LNCAP (cell line): ENCODE data around the gene KRTAP2-1.

Experiments
- TF ChIP-seq, protein P1 (sequence below): fragments of 450-650 bp; IDR thresholded peaks from 2 replicates; pipeline ENCODE4 v1.5.1; 2017; ENCODE audit warnings: mild to moderate bottlenecking

KRTAP2-1 gene

DNA sequence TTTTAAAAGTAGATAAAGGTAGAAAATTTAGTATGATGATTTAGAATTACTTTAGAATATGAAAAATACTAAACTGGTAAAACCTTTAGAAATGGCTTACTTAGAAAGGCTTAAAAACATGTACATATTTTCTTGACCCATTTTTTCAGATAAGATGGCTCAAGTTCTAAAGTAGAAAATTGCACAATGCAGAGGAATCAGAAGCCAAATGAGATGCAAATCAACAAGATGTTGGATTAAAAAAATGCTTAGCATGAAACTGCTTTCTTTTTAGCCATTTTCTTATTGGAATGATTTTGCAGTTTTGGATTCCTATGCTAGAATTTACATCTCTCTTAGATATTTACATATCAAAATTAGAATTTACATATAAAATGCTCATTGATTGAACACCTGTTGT lies 36.7 kb downstream of the KRTAP2-1 start:
- TF ChIP-seq, protein P1, sequence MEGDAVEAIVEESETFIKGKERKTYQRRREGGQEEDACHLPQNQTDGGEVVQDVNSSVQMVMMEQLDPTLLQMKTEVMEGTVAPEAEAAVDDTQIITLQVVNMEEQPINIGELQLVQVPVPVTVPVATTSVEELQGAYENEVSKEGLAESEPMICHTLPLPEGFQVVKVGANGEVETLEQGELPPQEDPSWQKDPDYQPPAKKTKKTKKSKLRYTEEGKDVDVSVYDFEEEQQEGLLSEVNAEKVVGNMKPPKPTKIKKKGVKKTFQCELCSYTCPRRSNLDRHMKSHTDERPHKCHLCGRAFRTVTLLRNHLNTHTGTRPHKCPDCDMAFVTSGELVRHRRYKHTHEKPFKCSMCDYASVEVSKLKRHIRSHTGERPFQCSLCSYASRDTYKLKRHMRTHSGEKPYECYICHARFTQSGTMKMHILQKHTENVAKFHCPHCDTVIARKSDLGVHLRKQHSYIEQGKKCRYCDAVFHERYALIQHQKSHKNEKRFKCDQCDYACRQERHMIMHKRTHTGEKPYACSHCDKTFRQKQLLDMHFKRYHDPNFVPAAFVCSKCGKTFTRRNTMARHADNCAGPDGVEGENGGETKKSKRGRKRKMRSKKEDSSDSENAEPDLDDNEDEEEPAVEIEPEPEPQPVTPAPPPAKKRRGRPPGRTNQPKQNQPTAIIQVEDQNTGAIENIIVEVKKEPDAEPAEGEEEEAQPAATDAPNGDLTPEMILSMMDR, result no peak

DNA sequence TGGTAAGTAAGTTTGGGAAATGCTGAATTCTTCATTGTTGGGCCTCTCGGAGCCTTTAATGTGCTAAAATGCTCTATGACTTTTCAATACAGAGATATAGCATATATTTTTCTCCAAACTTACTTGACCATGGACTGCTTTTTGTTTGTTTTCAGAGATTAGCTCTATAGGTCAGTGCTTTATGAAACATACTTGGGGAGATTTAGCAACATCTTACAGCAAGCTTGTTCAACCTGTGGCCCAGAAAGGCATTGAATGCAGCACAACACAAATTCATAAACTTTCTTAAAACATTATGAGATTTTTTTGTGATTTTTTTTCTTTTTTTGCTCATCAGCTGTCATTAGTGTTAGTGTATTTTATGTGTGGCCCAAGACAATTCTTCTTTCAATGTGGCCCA lies 37.2 kb downstream of the KRTAP2-1 start:
- TF ChIP-seq, protein P1, result no peak

DNA sequence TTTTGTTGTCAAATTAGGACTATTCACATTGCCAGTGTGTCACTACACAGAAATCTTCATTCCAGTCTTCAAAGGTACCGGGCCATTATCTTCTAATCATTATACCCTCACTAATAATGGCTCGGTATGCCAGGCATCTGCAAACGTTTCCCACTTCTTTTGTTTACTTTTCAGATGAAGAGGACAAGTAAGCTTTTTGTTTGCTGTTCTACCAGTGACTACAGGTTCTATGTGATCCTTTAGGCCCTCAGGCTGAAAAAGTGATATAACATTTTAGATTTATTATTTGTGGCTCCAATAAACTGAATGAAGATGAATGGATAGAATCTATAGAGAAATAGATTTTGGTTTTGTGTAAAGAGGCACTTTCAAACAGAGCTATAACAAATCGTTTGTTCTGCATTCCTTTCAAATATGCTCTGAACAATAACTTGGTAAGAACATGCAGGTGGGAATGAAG lies 37.8 kb downstream of the KRTAP2-1 start:
- TF ChIP-seq, protein P1, result no peak

DNA sequence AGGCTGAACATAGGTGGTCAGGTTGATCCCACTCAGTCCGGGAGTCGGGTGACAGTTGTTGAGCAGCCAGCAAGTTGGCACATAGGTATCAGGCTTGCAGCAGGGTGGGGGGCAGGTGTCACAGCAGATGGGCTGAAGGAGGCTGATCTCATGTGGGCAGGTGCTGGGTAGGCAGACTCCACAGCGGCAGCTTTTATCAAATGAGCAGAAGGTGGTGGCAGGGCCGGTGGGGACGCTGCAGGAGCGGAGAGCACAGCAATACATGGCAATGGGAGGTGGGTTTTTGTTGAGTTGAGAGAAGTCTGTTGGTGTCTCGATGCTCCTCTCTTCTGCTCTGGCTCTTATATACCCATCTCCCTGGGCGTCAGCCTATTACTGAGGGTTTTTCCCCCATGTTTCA lies 38.3 kb downstream of the KRTAP2-1 start, which contains the start of gene KRTAP3-1:
Gene KRTAP3-1, minus strand, starts transcription at position 318 of the 400 bp plus-strand sequence. Its CDS starts 54 bp downstream, at position 264.
- TF ChIP-seq, protein P1, result no peak

DNA sequence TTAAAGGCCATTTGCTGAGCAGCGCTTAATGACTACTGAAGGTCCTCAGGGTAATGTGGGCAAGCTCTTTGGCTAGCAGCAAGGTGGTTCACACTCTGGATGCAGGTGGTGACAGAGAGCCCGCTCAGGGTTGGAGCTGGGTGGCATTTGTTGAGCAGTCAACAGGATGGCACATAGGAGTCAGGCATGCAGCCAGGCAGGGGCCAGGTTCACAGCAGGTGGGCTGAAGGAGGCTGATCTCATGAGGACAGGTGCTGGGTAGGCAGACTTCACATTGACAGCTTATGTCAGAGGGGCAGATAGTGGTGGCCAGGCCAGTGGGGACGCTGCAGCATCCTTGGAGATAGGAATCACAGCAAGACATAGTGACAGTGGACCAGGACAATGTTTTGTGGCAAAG lies 42.7 kb downstream of the KRTAP2-1 start:
- TF ChIP-seq, protein P1, result no peak

DNA sequence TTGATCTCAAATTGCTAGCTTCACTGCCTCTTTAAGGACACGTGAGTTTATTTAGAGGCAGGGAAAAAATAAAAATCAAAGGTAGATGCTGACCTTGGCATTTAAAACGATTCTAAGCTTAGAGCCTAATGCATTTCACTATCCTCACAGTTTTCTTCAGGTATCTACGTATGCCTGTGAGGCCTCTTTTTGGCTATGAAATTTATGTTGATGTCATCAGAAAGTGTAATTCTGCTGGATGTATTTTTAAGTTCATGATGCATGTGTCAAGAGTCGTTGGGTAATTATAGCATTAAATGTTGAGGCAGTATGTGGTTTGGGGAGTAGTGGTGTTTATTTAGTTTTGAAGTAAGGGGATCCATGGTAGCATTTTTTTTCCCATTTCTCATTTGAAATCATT lies 43.2 kb downstream of the KRTAP2-1 start:
- TF ChIP-seq, protein P1, result no peak

DNA sequence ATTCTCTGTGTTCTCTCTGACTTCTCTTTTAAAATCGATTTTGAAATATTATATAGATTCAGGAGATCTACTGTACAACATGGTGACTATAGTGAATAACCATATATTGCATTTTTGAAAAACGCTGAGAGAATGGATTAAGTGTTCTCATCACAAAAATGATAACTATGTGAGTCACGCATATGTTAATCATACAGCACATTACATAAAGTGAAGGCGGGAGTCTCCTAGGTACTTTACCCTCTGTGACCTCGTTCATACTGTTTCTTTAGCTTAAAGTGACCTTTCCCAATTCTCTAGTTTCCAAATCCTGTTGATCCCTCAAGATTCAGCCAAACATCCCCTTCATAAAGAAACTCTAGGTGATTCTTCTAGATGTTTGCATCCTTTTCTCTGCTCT lies 44.3 kb downstream of the KRTAP2-1 start:
- TF ChIP-seq, protein P1, result no peak

DNA sequence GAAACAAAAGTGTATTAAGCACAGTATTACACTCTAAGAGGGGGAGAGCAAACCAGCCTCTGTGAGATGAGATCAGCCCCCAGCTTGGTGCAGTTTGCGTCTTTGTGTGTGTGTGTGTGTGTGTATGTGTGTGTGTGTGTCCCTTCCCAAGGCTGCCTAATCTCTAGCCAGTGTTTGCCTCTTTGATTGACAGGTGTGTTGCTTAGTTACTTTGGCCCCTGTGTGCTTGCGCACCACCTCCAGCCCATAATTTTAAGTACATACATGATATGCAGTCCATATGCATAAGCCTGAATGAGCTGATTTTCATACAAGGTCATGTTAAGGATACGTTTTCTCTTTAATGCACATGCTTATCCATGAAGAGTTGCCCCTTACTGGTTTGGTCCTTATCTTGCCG lies 45.3 kb downstream of the KRTAP2-1 start:
- TF ChIP-seq, protein P1, result no peak
